GM12801 (cell line): ENCODE data around the gene ROS1.

Experiments used
- TF ChIP-seq, protein P1 (sequence below): IDR thresholded peaks from one replicate; pipeline ENCODE4 v1.5.1; 2011; ENCODE audit warnings: control low read depth; ENCODE audit not compliant: insufficient read length; ENCODE audit errors: extremely low read depth

ROS1 gene

DNA sequence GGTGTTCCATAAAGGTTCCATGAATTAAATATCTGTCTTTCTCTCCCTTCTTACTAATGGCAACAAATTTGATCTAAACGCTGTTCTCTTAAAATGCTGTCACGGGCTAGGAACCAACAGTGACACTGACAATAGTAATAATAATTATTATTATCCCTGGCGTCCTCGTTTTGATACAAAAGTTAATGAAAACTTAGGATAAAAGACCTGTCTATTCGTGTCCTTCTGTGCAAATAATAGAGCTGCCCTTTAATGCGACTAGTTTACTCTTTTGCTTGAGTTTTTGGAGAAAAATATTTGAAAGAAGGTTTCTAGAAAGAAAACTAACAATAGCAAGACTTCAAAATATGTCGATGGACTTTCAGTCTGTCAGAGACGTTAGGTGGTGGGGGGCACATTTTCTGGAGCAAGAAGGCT, 156.1 kb downstream of the ROS1 start:
- TF ChIP-seq, protein P1, sequence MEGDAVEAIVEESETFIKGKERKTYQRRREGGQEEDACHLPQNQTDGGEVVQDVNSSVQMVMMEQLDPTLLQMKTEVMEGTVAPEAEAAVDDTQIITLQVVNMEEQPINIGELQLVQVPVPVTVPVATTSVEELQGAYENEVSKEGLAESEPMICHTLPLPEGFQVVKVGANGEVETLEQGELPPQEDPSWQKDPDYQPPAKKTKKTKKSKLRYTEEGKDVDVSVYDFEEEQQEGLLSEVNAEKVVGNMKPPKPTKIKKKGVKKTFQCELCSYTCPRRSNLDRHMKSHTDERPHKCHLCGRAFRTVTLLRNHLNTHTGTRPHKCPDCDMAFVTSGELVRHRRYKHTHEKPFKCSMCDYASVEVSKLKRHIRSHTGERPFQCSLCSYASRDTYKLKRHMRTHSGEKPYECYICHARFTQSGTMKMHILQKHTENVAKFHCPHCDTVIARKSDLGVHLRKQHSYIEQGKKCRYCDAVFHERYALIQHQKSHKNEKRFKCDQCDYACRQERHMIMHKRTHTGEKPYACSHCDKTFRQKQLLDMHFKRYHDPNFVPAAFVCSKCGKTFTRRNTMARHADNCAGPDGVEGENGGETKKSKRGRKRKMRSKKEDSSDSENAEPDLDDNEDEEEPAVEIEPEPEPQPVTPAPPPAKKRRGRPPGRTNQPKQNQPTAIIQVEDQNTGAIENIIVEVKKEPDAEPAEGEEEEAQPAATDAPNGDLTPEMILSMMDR = no peak

DNA sequence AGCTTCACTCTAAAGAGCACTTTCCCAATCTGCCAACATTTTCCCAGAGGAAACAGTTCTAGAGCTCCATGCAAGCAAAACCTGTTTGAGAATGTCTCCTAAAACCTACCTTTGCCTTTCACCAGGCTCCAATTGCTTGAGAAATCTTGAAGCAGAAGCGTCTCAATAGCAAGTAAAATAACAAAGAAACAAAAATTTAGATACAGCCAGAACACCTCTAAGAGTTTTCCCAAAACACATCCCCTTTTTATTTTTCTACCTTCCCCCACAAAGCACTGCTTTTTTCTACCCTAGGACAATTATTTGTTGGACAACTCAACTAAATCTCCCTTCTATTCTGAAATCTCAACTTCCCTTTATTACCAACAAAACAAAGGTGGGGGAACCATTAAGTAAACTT, 156.8 kb downstream of the ROS1 start:
- TF ChIP-seq, protein P1 = no peak

DNA sequence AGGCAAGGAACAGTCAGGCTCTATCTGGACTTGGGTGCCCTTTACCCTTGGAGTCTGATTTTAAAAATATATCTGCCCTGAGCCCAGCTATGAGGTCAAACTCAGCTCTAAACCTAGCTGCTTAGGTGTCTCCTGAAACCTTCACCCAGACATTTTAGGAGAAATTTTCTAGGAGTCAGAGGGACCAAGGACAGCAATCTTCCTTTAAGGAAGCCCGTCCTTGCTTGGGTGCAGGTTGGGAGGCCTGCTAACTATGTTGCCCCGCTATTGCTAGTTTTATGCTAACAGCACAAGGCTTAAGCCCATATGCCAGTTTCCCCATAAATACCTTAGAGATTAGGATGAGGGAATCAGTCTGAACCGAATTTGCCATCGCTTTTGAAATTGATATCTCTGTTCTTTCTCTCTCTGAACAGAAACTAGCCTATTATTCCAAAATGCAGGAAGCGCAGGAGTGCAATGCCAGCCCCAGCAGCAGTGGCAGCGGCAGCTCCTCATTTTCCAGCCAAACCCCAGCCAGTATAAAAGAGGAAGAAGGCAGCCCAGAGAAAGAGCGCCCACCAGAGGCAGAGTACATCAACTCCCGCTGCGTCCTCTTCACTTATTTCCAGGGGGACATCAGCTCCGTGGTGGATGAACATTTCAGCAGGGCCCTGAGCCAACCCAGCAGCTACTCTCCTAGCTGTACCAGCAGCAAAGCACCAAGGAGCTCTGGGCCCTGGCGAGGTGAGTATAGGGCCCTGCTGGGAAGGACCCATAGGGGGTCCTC, 157.8 kb downstream of the ROS1 start:
- TF ChIP-seq, protein P1 = no peak

DNA sequence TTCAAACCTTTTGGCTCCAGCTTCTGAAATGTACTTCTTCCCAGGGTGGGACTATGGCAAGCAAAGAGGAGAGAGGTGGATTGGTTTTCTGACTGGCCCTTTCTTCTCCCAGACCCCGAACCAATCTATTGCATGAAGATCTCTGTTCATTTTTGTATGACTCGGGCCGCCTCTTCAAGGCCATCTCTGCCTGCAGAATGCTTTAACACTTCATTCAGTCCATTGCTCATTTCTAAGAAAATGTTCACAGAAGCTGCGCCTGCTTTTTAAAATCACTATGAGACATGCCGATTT, 158.7 kb downstream of the ROS1 start:
- TF ChIP-seq, protein P1 = no peak

DNA sequence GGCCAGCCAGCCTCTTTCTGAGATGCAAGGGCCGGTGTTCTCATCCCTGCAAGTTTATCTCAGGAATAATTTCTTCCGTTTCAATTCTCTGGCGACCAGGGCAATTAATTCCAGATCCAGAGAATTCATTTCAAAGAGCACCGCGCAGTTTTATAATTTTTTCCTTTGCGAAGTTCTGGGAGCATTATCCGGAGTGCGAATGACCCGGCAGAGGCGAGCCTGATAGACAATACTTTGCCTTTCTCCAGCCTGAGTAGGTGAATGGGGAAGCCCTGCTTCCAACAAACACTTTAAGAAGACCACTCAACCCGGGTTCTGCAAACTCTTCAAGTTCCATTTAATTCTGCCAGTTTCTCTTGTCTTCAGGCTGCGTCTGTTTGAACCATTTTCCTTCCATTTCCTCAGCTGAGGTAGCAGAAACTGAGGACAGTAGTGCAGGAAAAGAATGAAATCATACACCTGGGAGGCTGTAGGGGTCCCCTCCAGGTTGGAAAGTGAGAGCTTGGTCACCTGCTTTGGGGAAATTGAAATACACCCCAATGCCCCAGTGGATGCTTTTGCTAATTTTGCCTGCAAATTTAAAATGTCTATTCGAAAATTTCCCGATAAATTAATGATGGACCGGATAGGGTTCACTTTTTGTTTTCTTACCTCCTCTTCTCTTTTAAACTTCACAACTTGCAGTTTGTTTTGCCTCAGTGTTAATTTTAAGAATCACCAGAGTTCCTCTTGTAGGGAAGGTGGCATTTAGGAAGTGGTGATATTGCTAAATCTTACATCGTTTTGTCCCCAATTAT, 159.3 kb downstream of the ROS1 start:
- TF ChIP-seq, protein P1 = no peak

DNA sequence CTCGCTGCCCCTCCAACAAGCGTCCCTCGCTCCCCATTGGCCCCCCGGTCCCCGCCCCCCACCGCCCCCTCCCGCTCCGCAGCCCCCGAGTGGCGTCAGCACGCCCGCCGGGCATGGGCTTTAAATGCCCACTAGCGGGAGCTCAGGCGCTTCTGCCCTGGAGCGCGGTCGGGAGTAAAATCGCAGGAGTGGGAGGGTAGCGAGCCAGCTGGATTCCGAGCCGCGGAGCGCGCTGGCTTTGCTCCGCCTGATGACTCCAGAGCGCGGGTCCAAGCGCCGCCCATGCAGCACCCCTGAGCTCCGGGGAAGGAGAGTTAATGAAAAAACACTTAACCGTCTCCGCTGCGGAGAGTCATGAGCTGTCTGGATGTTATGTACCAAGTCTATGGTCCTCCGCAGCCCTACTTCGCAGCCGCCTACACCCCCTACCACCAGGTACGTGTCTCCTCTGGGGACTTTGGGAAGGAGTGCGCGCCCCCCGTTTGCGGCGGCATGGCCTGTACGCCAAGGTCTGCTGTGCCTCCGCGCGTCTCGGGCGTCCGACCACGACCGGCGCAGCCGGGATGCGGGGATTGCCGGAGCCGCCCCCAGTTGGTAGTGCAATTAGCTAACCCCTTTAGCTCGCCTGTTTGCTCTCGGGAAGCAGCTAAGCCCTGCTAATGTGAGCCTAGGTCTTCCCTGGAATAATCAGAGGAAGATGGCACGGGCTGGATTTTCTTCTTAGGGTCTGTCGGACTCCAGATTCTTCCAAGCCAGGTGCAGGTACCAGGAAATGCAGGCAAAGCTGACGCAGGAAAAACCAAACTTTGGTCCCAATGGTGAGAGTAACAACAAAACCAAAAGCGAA, 160.1 kb downstream of the ROS1 start, which contains the start of gene VGLL2:
Gene VGLL2 (plus strand): TSS at position 149 of the 847 bp plus-strand sequence. CDS start 206 bp downstream, at position 355.
- TF ChIP-seq, protein P1 = no peak
